ENCODE data around the gene IVD.
A peak's percentile ranks its signal among the peaks of the same experiment; 100 is the strongest.

The IVD gene

DNA sequence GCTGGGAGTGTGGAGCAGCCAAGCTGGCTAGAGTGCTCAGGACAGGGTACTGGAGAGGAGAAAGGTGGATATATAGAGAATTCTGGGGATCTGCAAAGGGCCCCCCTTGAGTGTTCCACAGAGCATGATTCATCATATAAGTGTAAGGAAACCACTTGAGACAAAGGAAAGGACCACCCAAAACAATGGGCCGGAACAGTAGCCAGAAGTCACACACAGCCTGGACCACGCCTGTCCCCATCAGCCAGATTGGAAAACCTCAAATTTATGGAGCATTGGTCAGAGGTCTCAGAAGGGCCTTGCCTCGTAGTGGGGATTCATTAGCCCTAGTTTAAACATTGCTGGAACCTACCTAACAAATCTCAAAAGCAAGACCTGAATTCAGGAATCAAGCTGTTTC, 28.0 kb upstream of the IVD start:
- Histone ChIP-seq H3K27me3 (ENCODE audit: control insufficient read depth in 2 of 2, insufficient read depth in 2 of 2, low read length in 2 of 2) (no peaks in the 10 kb centered on the region), H3K4me1 (ENCODE audit: control insufficient read depth in 2 of 2, insufficient read depth in 2 of 2, low read length in 2 of 2) (peaks cover 0 to 2% of the 10 kb centered on the region in 2 donors), H3K4me3 (ENCODE audit: low read length in 2 of 2) (no peak overlapping the region), H3K9me3 (ENCODE audit: control insufficient read depth in 2 of 2, low read length in 2 of 2) (no peaks in the 10 kb centered on the region), H3K27ac (ENCODE audit: low read depth in 2 of 2, low read length in 2 of 2) (no peak overlapping the region), H3K9ac (ENCODE audit: low read depth in 1 of 2, low read length in 2 of 2) (no peak overlapping the region), H3K36me3 (ENCODE audit: control insufficient read depth in 2 of 2, insufficient read depth in 2 of 2, low read length in 2 of 2) (no peaks in the 10 kb centered on the region)

DNA sequence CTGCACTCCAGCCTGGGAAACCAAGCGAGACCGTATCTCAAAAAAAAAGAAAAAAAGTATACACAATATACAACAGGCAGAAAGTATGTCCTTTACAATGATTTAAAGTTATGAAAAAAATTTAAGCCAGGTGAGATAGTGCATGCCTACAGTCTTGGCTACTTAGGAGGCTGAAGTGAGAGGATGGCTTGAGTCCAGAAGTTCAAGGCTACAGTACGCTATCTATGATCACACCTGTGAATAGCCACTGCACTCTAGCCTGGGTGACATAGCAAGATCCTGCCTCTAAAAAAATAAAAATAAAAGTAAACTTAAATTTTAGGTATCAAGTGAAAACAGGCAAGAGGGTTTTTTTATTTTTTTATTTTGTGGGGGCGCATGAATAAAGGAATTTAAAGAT, 26.2 kb upstream of the IVD start:
- H3K9ac ChIP-seq (ENCODE audit: low read depth in 1 of 2, low read length in 2 of 2), result no peak overlapping the region
- H3K27me3 ChIP-seq (ENCODE audit: control insufficient read depth in 2 of 2, insufficient read depth in 2 of 2, low read length in 2 of 2), result no peaks in the 10 kb centered on the region
- no peaks in the 10 kb centered on the region for H3K9me3 ChIP-seq (ENCODE audit: control insufficient read depth in 2 of 2, low read length in 2 of 2)
- peaks cover 9 to 11% of the 10 kb centered on the region in 2 donors for H3K4me1 ChIP-seq (ENCODE audit: control insufficient read depth in 2 of 2, insufficient read depth in 2 of 2, low read length in 2 of 2)
- H3K4me3 ChIP-seq (ENCODE audit: low read length in 2 of 2), result no peak overlapping the region
- H3K36me3 ChIP-seq (ENCODE audit: control insufficient read depth in 2 of 2, insufficient read depth in 2 of 2, low read length in 2 of 2), result no peaks in the 10 kb centered on the region
- H3K27ac ChIP-seq (ENCODE audit: low read depth in 2 of 2, low read length in 2 of 2), result no peak overlapping the region

DNA sequence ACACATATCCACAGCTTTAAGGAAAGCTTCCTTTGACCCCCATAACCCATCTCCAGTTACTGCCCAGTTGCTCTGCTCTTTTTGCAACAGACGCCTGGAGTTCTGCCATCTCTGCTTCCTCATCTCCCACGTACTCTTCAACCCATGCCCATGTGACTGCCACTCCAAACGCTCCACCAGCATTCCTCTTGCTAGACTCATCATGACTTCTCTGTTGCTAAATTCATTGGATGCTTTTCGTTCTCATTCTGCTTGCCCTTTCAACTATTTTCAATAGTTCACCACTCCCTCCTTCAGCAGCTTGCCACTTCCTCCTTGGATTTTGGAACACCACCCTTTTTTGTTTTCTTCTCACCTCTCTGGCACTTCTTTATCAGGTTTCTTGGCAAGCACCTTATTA, 25.7 kb upstream of the IVD start:
- Histone ChIP-seq H3K4me3 (ENCODE audit: low read length in 2 of 2) (no peak overlapping the region), H3K9ac (ENCODE audit: low read depth in 1 of 2, low read length in 2 of 2) (no peak overlapping the region), H3K9me3 (ENCODE audit: control insufficient read depth in 2 of 2, low read length in 2 of 2) (no peaks in the 10 kb centered on the region), H3K27ac (ENCODE audit: low read depth in 2 of 2, low read length in 2 of 2) (no peak overlapping the region), H3K36me3 (ENCODE audit: control insufficient read depth in 2 of 2, insufficient read depth in 2 of 2, low read length in 2 of 2) (no peaks in the 10 kb centered on the region), H3K27me3 (ENCODE audit: control insufficient read depth in 2 of 2, insufficient read depth in 2 of 2, low read length in 2 of 2) (no peaks in the 10 kb centered on the region), H3K4me1 (ENCODE audit: control insufficient read depth in 2 of 2, insufficient read depth in 2 of 2, low read length in 2 of 2) (peaks cover 9 to 11% of the 10 kb centered on the region in 2 donors)

DNA sequence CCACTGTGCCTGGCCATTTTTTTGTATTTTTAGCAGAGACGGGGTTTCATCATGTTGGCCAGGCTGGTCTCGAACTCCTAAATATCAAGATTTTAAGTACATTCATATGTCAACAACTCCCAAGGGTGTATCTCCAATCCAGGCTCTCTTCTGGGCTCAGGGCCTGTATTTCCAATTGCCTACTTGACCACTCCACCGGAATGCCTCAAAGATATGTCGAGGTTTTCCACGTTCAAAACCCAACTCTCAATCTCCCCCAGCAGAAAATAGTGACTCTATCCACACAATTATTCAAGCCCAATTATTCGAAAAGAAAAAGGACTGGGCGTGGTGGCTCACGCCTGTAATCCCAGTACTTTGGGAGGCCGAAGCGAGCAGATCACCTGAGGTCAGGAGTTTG, 25.0 kb upstream of the IVD start:
- H3K27ac ChIP-seq (ENCODE audit: low read depth in 2 of 2, low read length in 2 of 2), result no peak overlapping the region
- no peaks in the 10 kb centered on the region for H3K9me3 ChIP-seq (ENCODE audit: control insufficient read depth in 2 of 2, low read length in 2 of 2)
- H3K9ac ChIP-seq (ENCODE audit: low read depth in 1 of 2, low read length in 2 of 2), result no peak overlapping the region
- peaks cover 9 to 11% of the 10 kb centered on the region in 2 donors for H3K4me1 ChIP-seq (ENCODE audit: control insufficient read depth in 2 of 2, insufficient read depth in 2 of 2, low read length in 2 of 2)
- no peaks in the 10 kb centered on the region for H3K27me3 ChIP-seq (ENCODE audit: control insufficient read depth in 2 of 2, insufficient read depth in 2 of 2, low read length in 2 of 2)
- H3K4me3 ChIP-seq (ENCODE audit: low read length in 2 of 2), result no peak overlapping the region
- H3K36me3 ChIP-seq (ENCODE audit: control insufficient read depth in 2 of 2, insufficient read depth in 2 of 2, low read length in 2 of 2), result no peaks in the 10 kb centered on the region

DNA sequence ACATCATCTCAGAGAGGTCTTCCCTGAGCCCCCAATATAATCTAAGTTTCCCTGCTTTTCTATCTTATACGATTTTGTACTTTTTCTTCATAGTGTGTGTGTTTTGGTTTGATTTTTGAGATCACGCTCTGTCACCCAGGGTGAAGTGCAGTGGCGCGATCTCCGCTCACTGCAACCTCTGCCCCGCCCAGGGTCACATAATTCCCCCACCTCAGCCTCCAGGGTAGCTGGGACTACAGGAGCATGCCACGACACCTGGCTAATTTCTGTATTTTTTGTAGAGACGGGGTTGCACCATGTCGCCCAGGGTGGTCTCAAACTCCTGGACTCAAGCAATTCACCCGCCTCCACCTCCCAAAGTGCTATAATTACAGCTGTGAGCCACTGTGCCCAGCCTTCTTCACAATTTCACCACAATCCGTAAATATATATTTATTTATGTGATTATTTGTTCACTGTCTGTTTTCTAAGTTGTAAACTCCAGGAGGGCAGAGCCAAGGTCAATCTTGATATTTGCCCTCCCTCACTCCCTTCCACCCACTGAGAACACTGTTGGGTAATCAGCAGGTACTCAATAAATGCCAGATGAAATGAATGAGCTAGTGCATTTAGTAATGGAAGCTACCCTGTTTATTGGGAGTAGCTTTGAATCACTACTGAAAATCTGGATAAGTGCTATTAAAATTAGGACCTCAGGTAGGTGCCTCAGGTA, 23.6 kb upstream of the IVD start:
- Histone ChIP-seq H3K4me3 (ENCODE audit: low read length in 2 of 2) (no peak overlapping the region), H3K27ac (ENCODE audit: low read depth in 2 of 2, low read length in 2 of 2) (no peak overlapping the region), H3K36me3 (ENCODE audit: control insufficient read depth in 2 of 2, insufficient read depth in 2 of 2, low read length in 2 of 2) (peaks cover 6 to 7% of the 10 kb centered on the region in 2 donors), H3K9ac (ENCODE audit: low read depth in 1 of 2, low read length in 2 of 2) (no peak overlapping the region), H3K27me3 (ENCODE audit: control insufficient read depth in 2 of 2, insufficient read depth in 2 of 2, low read length in 2 of 2) (no peaks in the 10 kb centered on the region), H3K9me3 (ENCODE audit: control insufficient read depth in 2 of 2, low read length in 2 of 2) (no peaks in the 10 kb centered on the region), H3K4me1 (ENCODE audit: control insufficient read depth in 2 of 2, insufficient read depth in 2 of 2, low read length in 2 of 2) (peaks cover 9 to 11% of the 10 kb centered on the region in 2 donors)

DNA sequence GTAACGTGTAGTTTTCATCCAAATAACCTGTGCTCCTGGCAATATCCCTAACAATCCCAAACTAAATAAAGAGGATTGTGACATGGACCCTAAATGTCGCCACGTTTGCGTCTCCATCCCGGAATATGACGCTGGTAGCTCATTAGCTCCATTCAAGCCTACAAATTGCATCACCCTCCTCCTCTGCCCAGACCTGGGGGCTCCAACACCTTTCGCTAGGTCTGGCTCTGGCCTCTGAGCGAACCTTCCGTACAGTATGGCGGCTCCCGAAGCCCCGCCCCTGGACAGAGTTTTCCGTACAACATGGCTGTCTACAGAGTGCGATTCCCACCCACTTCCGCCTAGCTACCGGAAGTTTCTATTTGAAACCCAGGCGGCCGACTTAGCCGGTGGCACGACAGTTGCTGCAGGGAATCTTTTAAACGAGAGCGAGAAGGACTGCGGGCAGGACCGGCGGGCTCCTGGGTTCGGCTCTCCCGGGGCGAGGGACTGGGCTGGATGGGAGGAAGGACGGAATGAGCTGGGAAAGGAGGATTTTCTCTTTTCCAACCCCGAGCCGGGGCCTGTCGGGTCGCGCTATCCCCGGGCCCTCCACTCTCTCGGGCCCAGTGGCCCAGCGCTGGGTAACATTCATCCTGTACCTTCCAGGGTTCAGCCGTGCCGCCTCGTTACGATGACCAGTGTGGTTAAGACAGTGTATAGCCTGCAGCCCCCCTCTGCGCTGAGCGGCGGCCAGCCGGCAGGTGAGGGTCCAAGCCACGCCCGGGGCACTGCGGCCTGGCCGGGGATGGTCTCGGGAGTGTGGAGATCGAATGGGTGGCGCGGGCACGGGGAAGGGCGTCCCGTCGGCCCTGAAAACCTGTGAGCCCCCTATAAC, 22.8 kb upstream of the IVD start, which contains the start of gene KNSTRN:
Gene KNSTRN (plus strand): TSS at position 142 of the 877 bp plus-strand sequence. CDS start 115 bp downstream, at position 257.
- no peaks in the 10 kb centered on the region for H3K27me3 ChIP-seq (ENCODE audit: control insufficient read depth in 2 of 2, insufficient read depth in 2 of 2, low read length in 2 of 2)
- peaks cover 11% of the 10 kb centered on the region in 2 donors for H3K36me3 ChIP-seq (ENCODE audit: control insufficient read depth in 2 of 2, insufficient read depth in 2 of 2, low read length in 2 of 2)
- H3K9me3 ChIP-seq (ENCODE audit: control insufficient read depth in 2 of 2, low read length in 2 of 2), result no peaks in the 10 kb centered on the region
- H3K9ac ChIP-seq (ENCODE audit: low read depth in 1 of 2, low read length in 2 of 2), result peak within 1 kb of the TSS; percentile 78 to 81
- peaks cover 9 to 11% of the 10 kb centered on the region in 2 donors for H3K4me1 ChIP-seq (ENCODE audit: control insufficient read depth in 2 of 2, insufficient read depth in 2 of 2, low read length in 2 of 2)
- H3K27ac ChIP-seq (ENCODE audit: low read depth in 2 of 2, low read length in 2 of 2), result no peak within 1 kb of the TSS
- H3K4me3 ChIP-seq (ENCODE audit: low read length in 2 of 2), result peak within 1 kb of the TSS; percentile 84 to 87

DNA sequence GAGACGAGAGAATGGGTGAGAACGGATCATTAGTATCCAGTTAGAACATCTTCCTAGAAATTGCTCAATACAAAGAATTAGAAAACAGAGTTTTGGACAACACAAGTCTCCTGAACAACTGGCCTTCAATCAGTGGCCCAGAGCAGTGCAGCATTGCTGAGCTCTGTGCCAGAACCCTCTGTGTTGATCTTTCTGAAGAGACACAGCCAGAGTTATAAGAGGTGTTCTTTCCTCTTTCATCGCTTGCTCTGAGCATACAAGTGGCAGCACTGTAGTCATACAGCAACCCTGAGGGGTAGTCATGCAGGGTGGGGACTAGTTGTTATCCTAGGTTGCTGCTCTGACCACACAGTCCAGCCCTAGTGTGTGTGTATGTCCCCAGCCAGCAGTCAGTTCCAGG, 19.1 kb upstream of the IVD start:
- Histone ChIP-seq H3K9me3 (ENCODE audit: control insufficient read depth in 2 of 2, low read length in 2 of 2) (no peaks in the 10 kb centered on the region), H3K4me3 (ENCODE audit: low read length in 2 of 2) (no peak overlapping the region), H3K27me3 (ENCODE audit: control insufficient read depth in 2 of 2, insufficient read depth in 2 of 2, low read length in 2 of 2) (no peaks in the 10 kb centered on the region), H3K4me1 (ENCODE audit: control insufficient read depth in 2 of 2, insufficient read depth in 2 of 2, low read length in 2 of 2) (peaks cover 9% of the 10 kb centered on the region in 2 donors), H3K9ac (ENCODE audit: low read depth in 1 of 2, low read length in 2 of 2) (no peak overlapping the region), H3K27ac (ENCODE audit: low read depth in 2 of 2, low read length in 2 of 2) (no peak overlapping the region), H3K36me3 (ENCODE audit: control insufficient read depth in 2 of 2, insufficient read depth in 2 of 2, low read length in 2 of 2) (peaks cover 13 to 27% of the 10 kb centered on the region in 2 donors)

DNA sequence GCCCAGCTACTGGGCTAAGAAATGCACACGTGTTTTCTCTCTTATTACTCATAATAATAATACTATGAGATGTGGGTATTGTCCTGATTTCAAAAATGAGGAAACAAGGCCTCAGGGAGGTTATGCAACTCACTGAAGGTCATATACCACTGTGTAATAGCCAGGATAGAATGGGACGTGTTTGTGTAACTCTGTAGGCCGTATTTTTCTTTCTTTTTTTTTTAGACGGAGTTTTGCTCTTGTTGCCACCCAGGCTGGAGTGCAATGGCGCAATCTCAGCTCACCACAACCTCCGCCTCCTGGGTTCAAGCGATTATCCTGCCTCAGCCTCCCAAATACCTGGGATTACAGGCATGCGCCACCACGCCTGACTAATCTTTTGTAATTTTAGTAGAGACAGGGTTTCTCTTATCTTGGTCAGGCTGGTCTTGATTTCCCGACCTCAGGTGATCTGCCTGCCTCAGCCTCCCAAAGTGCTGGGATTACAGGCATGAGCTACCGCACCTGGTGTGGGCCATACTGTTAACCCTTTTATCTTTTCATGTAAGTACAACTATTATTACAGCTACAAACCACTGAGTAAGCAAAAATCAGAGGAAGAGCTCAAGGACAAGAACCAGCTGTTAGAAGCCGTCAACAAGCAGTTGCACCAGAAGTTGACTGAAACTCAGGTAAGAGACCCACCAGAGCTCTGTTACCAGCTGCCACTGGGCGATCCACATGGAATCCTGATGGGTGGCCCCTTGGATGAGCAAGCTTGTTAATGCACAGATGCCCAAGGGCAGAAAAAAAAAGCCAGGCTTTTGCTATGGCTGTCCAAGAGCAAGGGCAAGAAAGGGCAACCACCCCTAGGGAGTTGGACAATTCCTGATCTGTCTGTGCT, 16.4 kb upstream of the IVD start:
- H3K27me3 ChIP-seq (ENCODE audit: control insufficient read depth in 2 of 2, insufficient read depth in 2 of 2, low read length in 2 of 2), result no peaks in the 10 kb centered on the region
- peaks cover 15 to 41% of the 10 kb centered on the region in 2 donors for H3K36me3 ChIP-seq (ENCODE audit: control insufficient read depth in 2 of 2, insufficient read depth in 2 of 2, low read length in 2 of 2)
- H3K27ac ChIP-seq (ENCODE audit: low read depth in 2 of 2, low read length in 2 of 2), result no peak overlapping the region

DNA sequence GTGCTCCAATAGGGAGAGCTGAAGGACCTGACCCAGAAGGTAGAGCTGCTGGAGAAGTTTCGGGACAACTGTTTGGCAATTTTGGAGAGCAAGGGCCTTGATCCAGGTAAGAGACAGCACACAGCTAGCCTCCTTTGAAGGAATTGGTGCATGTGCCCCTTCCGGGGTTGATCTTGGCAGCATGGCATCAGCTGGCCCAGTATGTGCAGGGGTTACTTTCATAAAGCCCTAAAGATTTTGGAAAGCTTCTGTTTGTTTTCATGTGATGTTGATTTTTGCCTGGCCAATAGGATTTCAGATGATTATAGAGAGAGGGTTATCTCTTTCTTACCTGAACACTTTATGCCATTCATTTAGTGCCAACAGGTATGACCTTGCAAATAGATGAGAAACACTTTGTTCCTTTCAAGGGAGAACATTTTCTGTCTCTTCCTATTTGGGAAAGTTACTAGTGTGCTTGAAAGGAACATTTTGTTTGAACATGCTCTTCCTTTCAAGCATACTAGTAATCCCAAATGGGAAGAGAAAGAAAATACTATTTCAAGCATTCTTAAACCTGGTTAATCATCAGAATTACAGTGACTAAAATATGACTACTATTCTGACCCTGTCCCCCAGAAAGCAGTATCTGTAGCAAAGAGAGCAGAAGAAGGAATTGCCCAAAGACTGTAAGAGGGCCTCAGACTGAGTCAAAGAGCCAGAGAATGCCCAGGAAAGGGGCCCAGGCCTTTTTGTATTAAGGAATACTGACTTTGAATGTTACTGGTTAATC, 15.6 kb upstream of the IVD start:
- no peaks in the 10 kb centered on the region for H3K27me3 ChIP-seq (ENCODE audit: control insufficient read depth in 2 of 2, insufficient read depth in 2 of 2, low read length in 2 of 2)
- no peaks in the 10 kb centered on the region for H3K9me3 ChIP-seq (ENCODE audit: control insufficient read depth in 2 of 2, low read length in 2 of 2)
- no peaks in the 10 kb centered on the region for H3K4me1 ChIP-seq (ENCODE audit: control insufficient read depth in 2 of 2, insufficient read depth in 2 of 2, low read length in 2 of 2)
- H3K27ac ChIP-seq (ENCODE audit: low read depth in 2 of 2, low read length in 2 of 2), result no peak overlapping the region
- H3K4me3 ChIP-seq (ENCODE audit: low read length in 2 of 2), result no peak overlapping the region
- H3K9ac ChIP-seq (ENCODE audit: low read depth in 1 of 2, low read length in 2 of 2), result no peak overlapping the region
- peaks cover 15 to 41% of the 10 kb centered on the region in 2 donors for H3K36me3 ChIP-seq (ENCODE audit: control insufficient read depth in 2 of 2, insufficient read depth in 2 of 2, low read length in 2 of 2)

More for the DNA sequence above, 16.4 kb upstream of the IVD start:
- Histone ChIP-seq H3K9ac (ENCODE audit: low read depth in 1 of 2, low read length in 2 of 2) (no peak overlapping the region), H3K9me3 (ENCODE audit: control insufficient read depth in 2 of 2, low read length in 2 of 2) (no peaks in the 10 kb centered on the region), H3K4me3 (ENCODE audit: low read length in 2 of 2) (no peak overlapping the region), H3K4me1 (ENCODE audit: control insufficient read depth in 2 of 2, insufficient read depth in 2 of 2, low read length in 2 of 2) (no peaks in the 10 kb centered on the region)
